Keratinocyte (primary cell): Measurements from ENCODE around the gene NCBP2. TPM values are rescaled to one million over a fixed set of nuclear protein-coding genes. Genes with fewer than 3 reads are reported as not detected.

Experiments used
- DNase-seq: peaks from one replicate; pipeline ENCODE4 v3.0.0-alpha.2; 2011; ENCODE audit warnings: low read depth, missing footprints, low spot score
- FAIRE-seq: peaks from 2 replicates; lab custom pipeline; 2011; peaks lifted over from hg19 to GRCh38; lab: Jason Lieb, UNC
- H2AFZ ChIP-seq: 2 replicates; pipeline ENCODE4 v1.6.0; 2012; ENCODE audit warnings: low read length, control low read depth, inconsistent platforms; ENCODE audit not compliant: control insufficient read depth
- H3K27ac ChIP-seq: 2 replicates; pipeline ENCODE4 v1.5.1; 2011; ENCODE audit warnings: low read length; ENCODE audit not compliant: control insufficient read depth, insufficient read depth
- H3K27me3 ChIP-seq: 3 replicates; pipeline ENCODE4 v1.6.0; 2011; ENCODE audit warnings: low read length; ENCODE audit not compliant: control insufficient read depth, insufficient read depth; ENCODE audit errors: extremely low read depth
- H3K36me3 ChIP-seq, 2 experiments: 2 replicates in 1 of 2; 3 replicates in 1 of 2; pipeline ENCODE4 v1.5.1; 2011; ENCODE audit warnings: low read length in 2 of 2, mild to moderate bottlenecking in 1 of 2; ENCODE audit not compliant: control insufficient read depth in 2 of 2, insufficient read depth in 2 of 2; ENCODE audit errors: extremely low read depth in 1 of 2
- H3K4me1 ChIP-seq: 3 replicates; pipeline ENCODE4 v1.5.1; 2011; ENCODE audit warnings: low read length; ENCODE audit not compliant: control insufficient read depth, insufficient read depth; ENCODE audit errors: extremely low read depth
- H3K4me2 ChIP-seq: 3 replicates; pipeline ENCODE4 v1.6.0; 2011; ENCODE audit warnings: low read depth, low read length; ENCODE audit not compliant: control insufficient read depth, insufficient read depth; ENCODE audit errors: extremely low read depth
- H3K4me3 ChIP-seq, 3 experiments: fragments of 200-600 bp in 1 of 3; sonication (generic) in 1 of 3; 2 replicates in 2 of 3; 3 replicates in 1 of 3; pipeline ENCODE4 v1.5.1; 2011 to 2016; ENCODE audit warnings: low read length in 3 of 3, mild to moderate bottlenecking in 3 of 3, control low read depth in 2 of 3, inconsistent platforms in 1 of 3, low read depth in 1 of 3, mixed read lengths in 1 of 3, mixed run types in 1 of 3, moderate library complexity in 1 of 3; ENCODE audit not compliant: control insufficient read depth in 2 of 3, insufficient read depth in 2 of 3; ENCODE audit errors: extremely low read depth in 1 of 3
- H3K79me2 ChIP-seq: 2 replicates; pipeline ENCODE4 v1.6.0; 2012; ENCODE audit warnings: low read length; ENCODE audit not compliant: control insufficient read depth, insufficient read depth
- H3K9ac ChIP-seq: 3 replicates; pipeline ENCODE4 v1.6.0; 2011; ENCODE audit warnings: low read length; ENCODE audit not compliant: control insufficient read depth, insufficient read depth; ENCODE audit errors: extremely low read depth
- H3K9me1 ChIP-seq: 3 replicates; pipeline ENCODE4 v1.6.0; 2011; ENCODE audit warnings: low read length; ENCODE audit not compliant: control insufficient read depth, insufficient read depth; ENCODE audit errors: extremely low read depth
- H3K9me3 ChIP-seq: 2 replicates; pipeline ENCODE4 v1.5.1; 2012; ENCODE audit warnings: low read depth, low read length; ENCODE audit not compliant: control insufficient read depth
- H4K20me1 ChIP-seq: 3 replicates; pipeline ENCODE4 v1.6.0; 2011; ENCODE audit warnings: low read length; ENCODE audit not compliant: control insufficient read depth, insufficient read depth; ENCODE audit errors: extremely low read depth
- CTCF ChIP-seq, 3 experiments: IDR thresholded peaks in 1 of 3; conservative IDR thresholded peaks in 1 of 3; optimal IDR thresholded peaks in 1 of 3; 2 replicates in 2 of 3; 3 replicates in 1 of 3; pipeline versions ENCODE3 to v1.5.1; 2011; ENCODE audit warnings: low read length in 3 of 3, mild to moderate bottlenecking in 3 of 3, moderate library complexity in 2 of 3, control low read depth in 1 of 3, inconsistent platforms in 1 of 3; ENCODE audit not compliant: insufficient read depth in 2 of 3; ENCODE audit errors: extremely low read depth in 1 of 3
- EZH2 ChIP-seq: IDR thresholded peaks from one replicate; pipeline ENCODE4 v1.6.1; 2012; ENCODE audit warnings: inconsistent platforms, mild to moderate bottlenecking, low read length, moderate library complexity
- dilution Hi-C: fragments of 300-500 bp; cut with MboI; formaldehyde crosslinking; loops from one replicate; pipeline ENCODE4 v1.7.0; 2020; ENCODE audit warnings: low sequenced_read_pairs; ENCODE audit not compliant: extremely low pct_ligation_motif_present
- polyA plus RNA-seq, 5 experiments: library from polyadenylated mRNA; depleted of rRNA in 3 of 5; stranded (reverse) in 3 of 5; stranded (forward) in 1 of 5; unstranded in 1 of 5; fragments of >200 nt; gene quantifications; 1 replicate in 1 of 5; 2 replicates in 3 of 5; 3 replicates in 1 of 5; pipeline versions ENCODE4 v1.2.1 to v1.2.3, GENCODE V29; 2011 to 2012; ENCODE audit warnings: missing spikeins in 2 of 5, low read depth in 1 of 5, low replicate concordance in 1 of 5

The NCBP2 gene
- polyA plus RNA-seq, 1 donor (not counting 4 experiments of a cell fraction or from before 2014, with no cell fraction given): 71.4 TPM

GRCh38 chr3:196942915-196943277, 568 bp upstream of the NCBP2 start:
- TF ChIP-seq EZH2 (no peak), CTCF (optimal IDR thresholded peaks at IDR 0.05 in 1 of 3, IDR thresholded peaks at IDR 0.05 in 1 of 3, conservative IDR thresholded peaks at IDR 0.05 in 1 of 3; ENCODE audit: extremely low read depth in 1 of 3, insufficient read depth in 2 of 3, low read length in 3 of 3) (no peak)
- Histone ChIP-seq H3K9ac (peak overlapping the region; percentile 98), H3K4me3 (peak overlapping the region; percentile 92 to 100 (median 100)), H3K9me3 (no peaks in the 10 kb centered on the region), H3K27me3 (no peaks in the 10 kb centered on the region), H3K9me1 (no peaks in the 10 kb centered on the region), H2AFZ (peak overlapping the region; percentile 84), H3K4me1 (peaks cover 15% of the 10 kb centered on the region), H3K27ac (peak overlapping the region; percentile 77), H3K4me2 (peak overlapping the region; percentile 100), H3K36me3 (peaks cover 4 to 26% of the 10 kb centered on the region in 2 experiments), H3K79me2 (peaks cover 61% of the 10 kb centered on the region), H4K20me1 (no peaks in the 10 kb centered on the region)
- FAIRE-seq (no peak), DNase-seq (no peak)
- dilution Hi-C loops: no loop called here

GRCh38 chr3:196941729-196942225, 551 bp downstream of the NCBP2 start:
- Histone ChIP-seq H4K20me1 (no peaks in the 10 kb centered on the region), H3K79me2 (peaks cover 64% of the 10 kb centered on the region), H3K9me3 (no peaks in the 10 kb centered on the region), H3K4me1 (peaks cover 15% of the 10 kb centered on the region), H3K4me2 (peak overlapping the region; percentile 92), H3K36me3 (peaks cover 11 to 37% of the 10 kb centered on the region in 2 experiments), H2AFZ (peak overlapping the region; percentile 93), H3K27me3 (no peaks in the 10 kb centered on the region), H3K9me1 (no peaks in the 10 kb centered on the region), H3K4me3 (peak overlapping the region; percentile 92 to 100 (median 100)), H3K9ac (peak overlapping the region; percentile 98), H3K27ac (peak overlapping the region; percentile 96)
- DNase-seq (no peak), FAIRE-seq (no peak)
- dilution Hi-C loops: no loop called here
- TF ChIP-seq EZH2 (no peak), CTCF (optimal IDR thresholded peaks at IDR 0.05 in 1 of 3, IDR thresholded peaks at IDR 0.05 in 1 of 3, conservative IDR thresholded peaks at IDR 0.05 in 1 of 3; ENCODE audit: extremely low read depth in 1 of 3, insufficient read depth in 2 of 3, low read length in 3 of 3) (no peak)
